Hematopoietic multipotent progenitor cell treated with erythropoietin and hydrocortisone succinate and interleukin-3 and kit ligand, for 17 days (in vitro differentiated cells): Measurements from ENCODE around the gene TOR4A.
"Not testable (repeated sequence)": the region's sequence is repeated elsewhere in the genome, so short reads cannot be mapped to it uniquely, and the experiment has no call there.

ENCODE experiments used
- DNase-seq: peaks from one replicate; pipeline ENCODE4 v3.0.0-alpha.2; 2015; ENCODE audit warnings: low spot score

Gene TOR4A

GRCh38 chr9:137319011-137319738 is 41.6 kb downstream of the TOR4A start:
- no peak for DNase-seq

GRCh38 chr9:137319739-137320551 is 42.4 kb downstream of the TOR4A start:
- no peak for DNase-seq

- no peak for DNase-seq
These were observed 43.2 kb downstream of the TOR4A start for GRCh38 chr9:137320555-137321384.

- DNase-seq, result no peak
These were observed 44.3 kb downstream of the TOR4A start for GRCh38 chr9:137321726-137322361.

- DNase-seq, result no peak
These were observed 46.2 kb downstream of the TOR4A start for GRCh38 chr9:137323531-137324331.

- no peak for DNase-seq
These were observed 47.6 kb downstream of the TOR4A start for GRCh38 chr9:137325124-137325523.

- no peak for DNase-seq
These were observed 48.3 kb downstream of the TOR4A start for GRCh38 chr9:137325799-137326198.

- no peak for DNase-seq
These were observed 49.0 kb downstream of the TOR4A start for GRCh38 chr9:137326445-137327065.

GRCh38 chr9:137327641-137328550 is 50.4 kb downstream of the TOR4A start:
- DNase-seq, result peak; percentile 60

GRCh38 chr9:137329590-137329989 is 52.1 kb downstream of the TOR4A start:
- DNase-seq, result not testable (repeated sequence)

GRCh38 chr9:137330689-137331088 is 53.2 kb downstream of the TOR4A start:
- no peak for DNase-seq

- DNase-seq, result no peak
These were observed 54.4 kb downstream of the TOR4A start for GRCh38 chr9:137331929-137332328.
